K562 (cell line): ENCODE data around the gene TMEM135.

Source experiments
- JUNB ChIP-seq: fragments of 450-650 bp; formaldehyde crosslinking; conservative IDR thresholded peaks from 2 replicates; pipeline ENCODE4 v1.4.0; 2020; ENCODE audit warnings: mild to moderate bottlenecking
- SMARCB1 ChIP-seq: IDR thresholded peaks from 2 replicates; pipeline ENCODE4 v1.6.1; 2011; ENCODE audit warnings: improper control_type of control experiment, low read depth; ENCODE audit not compliant: insufficient read length
- STAT5A ChIP-seq: IDR thresholded peaks from 2 replicates; pipeline ENCODE4 v1.6.1; 2012; ENCODE audit warnings: low read length, inconsistent platforms, borderline replicate concordance
- STAT5B ChIP-seq: fragments of 250-450 bp; sonication (Bioruptor Pico); IDR thresholded peaks from 2 replicates; pipeline ENCODE4 v1.8.0; 2021; ENCODE audit warnings: mild to moderate bottlenecking, inconsistent platforms
- TEAD2 ChIP-seq: fragments of 450-650 bp; IDR thresholded peaks from 2 replicates; pipeline ENCODE4 v1.6.1; 2016; ENCODE audit warnings: missing genetic modification characterization, control low read depth, missing compliant biosample characterization
- YY1 ChIP-seq, 3 experiments: IDR thresholded peaks; 2 replicates each; pipeline ENCODE4 v1.6.1; 2011; ENCODE audit warnings: low read length in 2 of 3, mild to moderate bottlenecking in 2 of 3, moderate library complexity in 2 of 3, borderline replicate concordance in 1 of 3, control low read depth in 1 of 3, low read depth in 1 of 3; ENCODE audit not compliant: insufficient read depth in 3 of 3, insufficient replicate concordance in 2 of 3, control insufficient read depth in 1 of 3, insufficient read length in 1 of 3; ENCODE audit errors: extremely low read depth in 1 of 3
- ZKSCAN3 ChIP-seq: fragments of 250-450 bp; sonication (Bioruptor Pico); IDR thresholded peaks from 2 replicates; pipeline ENCODE4 v1.4.0; 2020
- ZNF274 ChIP-seq: IDR thresholded peaks from 2 replicates; pipeline ENCODE4 v1.6.1; 2011; ENCODE audit warnings: low read depth, mild to moderate bottlenecking, low read length, moderate library complexity, borderline replicate concordance
- ZNF354B ChIP-seq: fragments of 250-450 bp; sonication (Bioruptor Pico); IDR thresholded peaks from 2 replicates; pipeline ENCODE4 v1.4.0; 2020
- TF ChIP-seq, protein P1 (sequence below), 3 experiments: IDR thresholded peaks in 2 of 3; conservative IDR thresholded peaks in 1 of 3; 2 replicates each; pipeline ENCODE4 v1.5.1; 2011 to 2012; ENCODE audit warnings: low read length in 3 of 3, mild to moderate bottlenecking in 3 of 3, control low read depth in 2 of 3, improper control_type of control experiment in 1 of 3, inconsistent platforms in 1 of 3, low read depth in 1 of 3, mixed read lengths in 1 of 3, moderate library complexity in 1 of 3; ENCODE audit not compliant: insufficient read depth in 2 of 3

DNA sequence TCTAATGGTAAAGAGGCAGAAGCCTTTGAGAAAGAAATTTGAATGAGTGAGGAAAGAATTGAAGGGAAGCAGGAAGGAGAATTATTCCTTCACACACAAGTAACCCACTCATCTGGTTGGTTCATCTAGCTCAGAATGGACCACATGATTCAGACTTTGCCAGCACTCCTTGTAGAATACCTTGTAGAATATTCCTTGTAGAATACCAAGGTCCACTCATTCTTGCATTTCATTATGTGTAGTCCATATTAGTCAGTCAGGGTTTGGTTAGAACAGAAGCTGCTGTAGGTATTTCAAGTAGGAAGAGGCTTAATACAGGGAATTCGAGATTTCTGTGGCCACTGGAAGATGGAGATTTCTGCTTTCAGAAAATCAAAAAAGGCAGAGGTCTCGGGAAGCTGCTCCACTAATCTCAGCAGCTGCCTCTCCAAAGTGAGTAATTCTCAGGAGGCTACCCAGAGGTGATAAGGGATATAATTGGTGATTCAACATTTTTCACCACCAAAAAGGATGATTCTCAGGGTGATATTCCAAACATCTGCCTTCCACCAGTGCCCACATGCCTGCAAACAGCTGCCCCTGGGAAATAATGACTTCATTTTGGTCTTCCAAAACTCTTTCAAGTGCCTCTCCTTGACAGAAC lies 329.1 kb downstream of the TMEM135 start:
- TF ChIP-seq, protein P1, sequence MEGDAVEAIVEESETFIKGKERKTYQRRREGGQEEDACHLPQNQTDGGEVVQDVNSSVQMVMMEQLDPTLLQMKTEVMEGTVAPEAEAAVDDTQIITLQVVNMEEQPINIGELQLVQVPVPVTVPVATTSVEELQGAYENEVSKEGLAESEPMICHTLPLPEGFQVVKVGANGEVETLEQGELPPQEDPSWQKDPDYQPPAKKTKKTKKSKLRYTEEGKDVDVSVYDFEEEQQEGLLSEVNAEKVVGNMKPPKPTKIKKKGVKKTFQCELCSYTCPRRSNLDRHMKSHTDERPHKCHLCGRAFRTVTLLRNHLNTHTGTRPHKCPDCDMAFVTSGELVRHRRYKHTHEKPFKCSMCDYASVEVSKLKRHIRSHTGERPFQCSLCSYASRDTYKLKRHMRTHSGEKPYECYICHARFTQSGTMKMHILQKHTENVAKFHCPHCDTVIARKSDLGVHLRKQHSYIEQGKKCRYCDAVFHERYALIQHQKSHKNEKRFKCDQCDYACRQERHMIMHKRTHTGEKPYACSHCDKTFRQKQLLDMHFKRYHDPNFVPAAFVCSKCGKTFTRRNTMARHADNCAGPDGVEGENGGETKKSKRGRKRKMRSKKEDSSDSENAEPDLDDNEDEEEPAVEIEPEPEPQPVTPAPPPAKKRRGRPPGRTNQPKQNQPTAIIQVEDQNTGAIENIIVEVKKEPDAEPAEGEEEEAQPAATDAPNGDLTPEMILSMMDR (IDR thresholded peaks at IDR 0.05 in 2 of 3, conservative IDR thresholded peaks at IDR 0.05 in 1 of 3; ENCODE audit: insufficient read depth in 2 of 3, low read depth in 1 of 3, low read length in 3 of 3), result no peak
- TF ChIP-seq STAT5A (no peak), ZKSCAN3 (no peak), STAT5B (no peak), ZNF354B (CRISPR knock-in tag) (no peak), YY1 (IDR thresholded peaks at IDR 0.05; ENCODE audit: borderline replicate concordance in 1 of 3, control insufficient read depth in 1 of 3, extremely low read depth in 1 of 3, insufficient read depth in 3 of 3, insufficient read length in 1 of 3, insufficient replicate concordance in 2 of 3, low read depth in 1 of 3, low read length in 2 of 3) (no peak), JUNB (CRISPR knock-in tag) (no peak), ZNF274 (no peak), SMARCB1 (no peak), TEAD2 (tag) (no peak)
